Endothelial cell (in vitro differentiated cells): ENCODE measurements around the gene SCAMP2. TPM values are rescaled to one million over a fixed set of nuclear protein-coding genes. Genes with fewer than 3 reads are reported as not detected.

Experiments
- DNase-seq: peaks from one replicate; pipeline ENCODE4 v3.0.0; 2021; ENCODE audit warnings: low spot score
- H3K27ac Mint-ChIP-seq: one replicate; pipeline ENCODE4 v1.8.0; 2021; ENCODE audit warnings: mixed read lengths, inconsistent platforms; ENCODE audit not compliant: unreplicated experiment
- H3K27me3 Mint-ChIP-seq: one replicate; pipeline ENCODE4 v1.8.0; 2021; ENCODE audit warnings: mild to moderate bottlenecking, moderate library complexity, mixed read lengths, inconsistent platforms; ENCODE audit not compliant: unreplicated experiment
- H3K36me3 Mint-ChIP-seq: one replicate; pipeline ENCODE4 v1.8.0; 2021; ENCODE audit warnings: mild to moderate bottlenecking, low read depth, mixed read lengths, inconsistent platforms; ENCODE audit not compliant: unreplicated experiment
- H3K4me1 Mint-ChIP-seq: one replicate; pipeline ENCODE4 v1.8.0; 2021; ENCODE audit warnings: mild to moderate bottlenecking, mixed read lengths, inconsistent platforms; ENCODE audit not compliant: unreplicated experiment
- H3K4me3 Mint-ChIP-seq: one replicate; pipeline ENCODE4 v1.8.0; 2021; ENCODE audit warnings: mild to moderate bottlenecking, mixed read lengths, inconsistent platforms; ENCODE audit not compliant: unreplicated experiment
- H3K9me3 Mint-ChIP-seq: one replicate; pipeline ENCODE4 v1.8.0; 2021; ENCODE audit warnings: mixed read lengths, inconsistent platforms; ENCODE audit not compliant: unreplicated experiment
- total RNA-seq: library from RNA; stranded (reverse); fragmentation: NEBNext Ultra II Directional; extraction: Animal tissue kit (Norgen Biotek cat#: 25700); gene quantifications from one replicate; pipeline ENCODE4 v1.2.1, GENCODE V29; 2021; ENCODE audit not compliant: unreplicated experiment
- TF ChIP-seq, protein P1 (sequence below): fragments of 200-600 bp; sonication (generic); IDR thresholded peaks from one replicate; pipeline ENCODE4 v1.5.0; 2021; ENCODE audit warnings: antibody characterized with exemption; ENCODE audit not compliant: unreplicated experiment

The SCAMP2 gene
- total RNA-seq, 1 donor from 2014 or later: 56.1 TPM

DNA sequence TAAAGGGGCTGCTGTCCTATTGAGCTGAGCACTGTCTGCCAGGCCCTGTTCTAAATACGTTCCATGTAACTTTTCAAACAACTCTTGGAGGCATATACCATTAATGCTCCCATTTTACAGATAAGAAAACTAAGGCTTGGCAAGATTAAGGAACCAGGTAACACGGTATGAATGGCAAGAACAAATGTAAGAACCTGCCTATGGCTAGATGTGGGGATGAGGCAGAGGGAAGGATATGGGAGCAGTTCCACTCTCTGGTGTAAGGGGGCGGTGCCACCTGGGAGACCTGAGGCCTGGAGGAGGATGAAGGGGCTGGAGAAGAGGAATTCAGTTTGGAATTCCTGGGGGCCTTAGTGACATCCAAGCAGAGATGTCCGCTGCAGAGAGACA is 64.3 kb downstream of the SCAMP2 start:
- Mint-ChIP-seq H3K4me1 (peaks cover 4% of the 10 kb centered on the region), H3K27ac (no peak overlapping the region), H3K36me3 (peaks cover 9% of the 10 kb centered on the region), H3K4me3 (no peak overlapping the region), H3K27me3 (peaks cover 10% of the 10 kb centered on the region), H3K9me3 (no peaks in the 10 kb centered on the region)
- no peak for DNase-seq
- TF ChIP-seq, protein P1, sequence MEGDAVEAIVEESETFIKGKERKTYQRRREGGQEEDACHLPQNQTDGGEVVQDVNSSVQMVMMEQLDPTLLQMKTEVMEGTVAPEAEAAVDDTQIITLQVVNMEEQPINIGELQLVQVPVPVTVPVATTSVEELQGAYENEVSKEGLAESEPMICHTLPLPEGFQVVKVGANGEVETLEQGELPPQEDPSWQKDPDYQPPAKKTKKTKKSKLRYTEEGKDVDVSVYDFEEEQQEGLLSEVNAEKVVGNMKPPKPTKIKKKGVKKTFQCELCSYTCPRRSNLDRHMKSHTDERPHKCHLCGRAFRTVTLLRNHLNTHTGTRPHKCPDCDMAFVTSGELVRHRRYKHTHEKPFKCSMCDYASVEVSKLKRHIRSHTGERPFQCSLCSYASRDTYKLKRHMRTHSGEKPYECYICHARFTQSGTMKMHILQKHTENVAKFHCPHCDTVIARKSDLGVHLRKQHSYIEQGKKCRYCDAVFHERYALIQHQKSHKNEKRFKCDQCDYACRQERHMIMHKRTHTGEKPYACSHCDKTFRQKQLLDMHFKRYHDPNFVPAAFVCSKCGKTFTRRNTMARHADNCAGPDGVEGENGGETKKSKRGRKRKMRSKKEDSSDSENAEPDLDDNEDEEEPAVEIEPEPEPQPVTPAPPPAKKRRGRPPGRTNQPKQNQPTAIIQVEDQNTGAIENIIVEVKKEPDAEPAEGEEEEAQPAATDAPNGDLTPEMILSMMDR: no peak

DNA sequence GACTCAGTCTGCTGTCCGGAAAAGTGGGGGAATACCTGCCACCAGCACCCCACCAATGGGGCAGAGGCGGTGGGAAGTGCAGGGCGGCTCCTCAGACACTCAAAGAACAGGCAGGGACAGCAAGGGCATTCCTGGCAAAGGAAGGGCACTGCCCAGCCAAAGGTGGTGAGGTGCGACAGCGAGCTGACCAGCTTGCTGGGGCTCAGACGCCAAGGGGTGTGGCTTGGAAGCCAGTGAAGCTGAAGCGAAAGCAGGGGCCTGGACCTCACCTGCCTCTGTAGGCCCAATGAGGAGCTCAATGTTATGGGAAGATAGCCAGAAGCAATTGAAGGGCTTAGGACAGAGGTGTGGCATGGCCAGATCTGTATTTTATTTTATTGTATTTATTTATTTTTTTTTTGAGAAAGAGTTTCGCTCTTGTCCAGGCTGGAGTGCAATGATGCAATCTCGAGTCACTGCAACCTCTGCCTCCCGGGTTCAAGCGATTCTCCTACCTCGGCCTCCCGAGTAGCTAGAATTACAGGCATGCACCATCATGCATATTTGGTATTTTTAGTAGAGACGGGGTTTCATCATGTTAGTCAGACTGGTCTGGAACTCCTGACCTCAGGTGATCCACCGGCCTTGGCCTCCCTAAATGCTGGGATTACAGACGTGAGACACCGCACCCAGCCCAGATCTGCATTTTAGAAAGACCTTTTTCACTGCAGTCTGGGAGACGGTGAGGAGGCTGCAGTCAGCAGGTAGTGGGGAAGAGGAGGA is 64.9 kb downstream of the SCAMP2 start:
- Mint-ChIP-seq H3K27ac (no peak overlapping the region), H3K9me3 (no peaks in the 10 kb centered on the region), H3K4me3 (no peak overlapping the region), H3K27me3 (peaks cover 10% of the 10 kb centered on the region), H3K36me3 (peaks cover 11% of the 10 kb centered on the region), H3K4me1 (peaks cover 4% of the 10 kb centered on the region)
- TF ChIP-seq, protein P1: no peak
- no peak for DNase-seq

DNA sequence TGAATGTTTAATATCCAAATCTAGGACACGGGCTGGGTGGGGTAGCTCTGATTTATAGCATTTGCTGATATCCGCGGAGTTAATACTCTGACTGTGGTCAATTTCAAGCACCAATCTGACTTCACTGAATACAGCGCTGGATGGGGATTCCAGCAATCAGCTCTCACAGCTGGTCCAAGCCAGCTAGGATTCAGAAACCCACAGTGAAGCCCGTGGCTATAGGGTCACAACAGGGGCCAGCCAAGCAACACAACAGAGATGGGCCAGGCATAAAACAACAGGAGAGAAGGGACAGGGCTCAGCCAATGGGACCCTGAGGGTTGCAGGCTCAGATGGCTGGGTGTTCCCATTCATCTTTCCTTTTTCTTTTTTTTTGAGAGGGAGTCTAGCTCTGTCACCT is 65.9 kb downstream of the SCAMP2 start:
- Mint-ChIP-seq H3K27ac (no peak overlapping the region), H3K27me3 (peaks cover 11% of the 10 kb centered on the region), H3K9me3 (no peaks in the 10 kb centered on the region), H3K36me3 (peaks cover 11% of the 10 kb centered on the region), H3K4me3 (no peak overlapping the region), H3K4me1 (peaks cover 4% of the 10 kb centered on the region)
- TF ChIP-seq, protein P1: no peak
- no peak for DNase-seq

DNA sequence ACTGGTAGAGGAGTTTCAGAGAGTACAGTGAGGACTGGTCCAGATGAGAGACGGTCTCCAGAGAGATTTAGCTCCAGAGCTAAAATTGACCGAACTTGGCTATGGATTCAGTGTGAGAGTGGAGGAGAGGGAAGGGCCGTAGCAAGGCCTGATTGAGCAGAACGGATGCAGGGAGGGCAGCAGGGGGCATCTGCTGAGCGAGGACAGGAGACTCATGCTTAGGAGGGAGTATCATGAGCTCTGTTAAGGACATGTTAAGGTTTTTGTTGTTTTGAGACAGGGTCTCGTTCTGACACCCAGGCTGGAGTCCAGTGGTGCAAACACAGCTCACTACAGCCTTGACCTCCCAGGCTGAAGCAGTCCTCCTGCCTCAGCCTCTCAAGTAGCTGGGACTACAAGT is 68.2 kb downstream of the SCAMP2 start:
- TF ChIP-seq, protein P1: no peak
- H3K27ac Mint-ChIP-seq: no peak overlapping the region
- H3K9me3 Mint-ChIP-seq: no peaks in the 10 kb centered on the region
- H3K4me1 Mint-ChIP-seq: peaks cover 4% of the 10 kb centered on the region
- H3K27me3 Mint-ChIP-seq: peaks cover 10% of the 10 kb centered on the region
- H3K36me3 Mint-ChIP-seq: peaks cover 16% of the 10 kb centered on the region
- H3K4me3 Mint-ChIP-seq: no peak overlapping the region
- DNase-seq: no peak

DNA sequence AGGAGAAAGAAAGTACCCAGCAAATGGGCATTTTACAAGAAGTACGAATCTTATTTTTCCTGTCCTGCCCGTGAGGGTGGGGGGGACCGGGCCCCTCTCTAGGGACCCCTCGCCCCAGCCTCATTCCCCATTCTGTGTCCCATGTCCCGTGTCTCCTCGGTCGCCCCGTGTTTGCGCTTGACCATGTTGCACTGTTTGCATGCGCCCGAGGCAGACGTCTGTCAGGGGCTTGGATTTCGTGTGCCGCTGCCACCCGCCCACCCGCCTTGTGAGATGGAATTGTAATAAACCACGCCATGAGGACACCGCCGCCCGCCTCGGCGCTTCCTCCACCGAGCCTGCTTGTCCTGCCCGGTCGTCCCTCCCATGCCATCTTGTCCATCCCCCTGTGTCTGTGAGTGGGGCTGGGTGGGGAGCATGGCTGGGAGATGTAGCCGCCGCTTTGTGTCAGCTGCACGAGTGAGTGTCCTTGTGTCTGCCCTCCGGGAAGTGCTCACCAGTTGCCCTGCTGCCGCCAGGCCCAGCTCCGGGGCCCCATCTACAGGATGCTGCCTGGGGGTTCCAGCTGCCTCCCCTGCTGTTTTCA is 70.2 kb downstream of the SCAMP2 start:
- H3K4me3 Mint-ChIP-seq: no peak overlapping the region
- H3K4me1 Mint-ChIP-seq: no peaks in the 10 kb centered on the region
- H3K27me3 Mint-ChIP-seq: peaks cover 9% of the 10 kb centered on the region
- peaks cover 16% of the 10 kb centered on the region for H3K36me3 Mint-ChIP-seq
- no peak for DNase-seq
- no peaks in the 10 kb centered on the region for H3K9me3 Mint-ChIP-seq
- TF ChIP-seq, protein P1: no peak
- no peak overlapping the region for H3K27ac Mint-ChIP-seq
